Nucleus accumbens (tissue), 56 donors: ENCODE measurements around the gene RAET1G.
"Not testable (repeated sequence)": the region's sequence is repeated elsewhere in the genome, so short reads cannot be mapped to it uniquely, and the experiment has no call there.

Experiments
- DNase-seq, 56 donors: peaks; one replicate each; lab custom pipeline; 2025; lab: John Stamatoyannopoulos, UW

RAET1G gene

GRCh38 chr6:149915970-149916865 is 6.7 kb downstream of the RAET1G start:
- DNase-seq = no peak

DNA sequence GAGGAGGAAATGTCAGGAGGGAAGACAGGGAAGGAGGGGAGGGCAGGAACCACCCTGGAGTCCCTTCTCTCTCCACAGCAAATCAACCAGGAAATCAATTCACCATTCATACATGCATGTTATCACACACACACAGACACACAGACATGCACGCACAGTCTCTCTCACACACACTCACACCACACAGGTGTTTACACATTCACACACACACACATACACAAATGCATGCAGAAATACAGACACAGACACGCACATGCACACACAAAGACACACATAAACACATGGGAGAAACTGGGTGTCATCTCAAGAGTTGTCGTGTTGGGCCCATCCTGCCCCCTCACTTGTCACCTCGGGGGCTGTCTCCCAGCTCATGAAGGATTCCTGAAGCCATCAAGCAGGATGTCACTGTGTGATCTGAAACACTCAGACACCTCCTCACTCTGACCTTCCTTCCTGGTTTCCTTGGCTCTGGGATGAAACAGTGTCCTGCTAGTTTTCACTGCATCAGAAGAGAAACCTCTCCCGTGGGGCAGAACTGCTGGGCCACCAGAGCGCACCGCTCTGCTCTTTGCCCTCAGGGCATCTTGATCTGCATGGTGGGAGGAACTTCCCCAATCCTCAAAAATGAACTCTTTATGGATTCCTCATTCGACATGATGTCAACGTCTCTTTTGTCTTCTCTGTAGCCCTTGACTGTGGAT is 9.2 kb downstream of the RAET1G start:
- no peak for DNase-seq

DNA sequence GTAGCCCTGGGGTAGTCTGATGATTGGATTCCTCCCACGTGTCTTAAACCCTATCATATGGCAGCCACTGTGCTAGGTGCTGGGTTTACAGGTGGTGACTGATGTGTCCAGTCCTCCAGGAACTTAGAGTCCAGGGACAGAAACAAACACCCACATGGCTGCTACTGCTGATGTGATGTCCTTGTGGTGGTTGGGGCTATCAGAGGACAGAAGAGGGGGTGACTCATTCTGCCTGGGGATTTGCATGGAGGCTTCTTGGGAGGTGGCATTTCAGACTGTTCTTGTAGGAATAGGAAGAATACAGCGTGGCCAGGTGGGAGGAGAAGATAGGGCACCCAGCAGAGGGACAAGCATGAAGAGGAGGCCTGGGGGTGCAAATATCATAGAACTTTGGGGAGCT is 9.8 kb downstream of the RAET1G start:
- no peak for DNase-seq

DNA sequence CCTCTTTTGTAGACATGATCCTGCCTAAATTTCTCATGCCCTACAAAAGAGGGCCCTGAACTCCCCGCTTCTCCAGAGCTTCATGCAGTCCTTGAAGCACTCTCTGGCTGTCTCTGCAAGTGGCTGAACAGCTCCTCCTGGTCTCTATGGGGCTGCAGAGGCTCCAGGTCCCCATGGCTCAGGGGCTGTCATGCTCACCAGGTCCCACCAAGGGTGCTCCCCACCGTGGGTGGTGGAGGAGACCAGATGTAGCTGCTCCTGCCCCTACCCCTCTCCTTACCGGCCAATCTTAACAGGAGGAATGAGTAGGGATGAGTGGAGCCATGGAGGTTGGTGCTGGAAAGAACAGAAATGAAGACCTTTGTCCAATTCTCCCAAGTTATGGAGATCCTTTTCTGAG is 10.2 kb downstream of the RAET1G start:
- DNase-seq = not testable (repeated sequence)

DNA sequence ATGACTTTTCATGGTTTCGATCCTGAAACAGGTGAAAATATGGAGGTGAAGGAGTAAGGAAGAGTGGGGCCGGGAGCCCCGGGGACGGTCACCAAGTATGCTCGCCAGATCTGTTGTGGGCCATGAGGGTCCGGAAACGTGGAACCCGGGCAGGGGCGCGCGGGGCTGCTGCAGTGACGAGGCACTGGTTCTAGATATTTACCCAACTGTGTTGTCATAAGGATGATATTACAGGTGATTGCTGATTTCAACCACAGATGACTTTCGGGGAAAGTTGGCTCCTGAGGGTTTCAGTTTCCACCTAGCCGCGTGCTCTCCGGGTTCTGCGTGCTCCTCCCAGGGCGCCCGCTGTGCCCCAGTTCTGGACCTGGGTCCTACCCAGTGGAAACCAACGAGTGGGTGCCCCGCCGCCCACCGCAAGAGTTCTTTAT is 12.2 kb downstream of the RAET1G start:
- no peak for DNase-seq

DNA sequence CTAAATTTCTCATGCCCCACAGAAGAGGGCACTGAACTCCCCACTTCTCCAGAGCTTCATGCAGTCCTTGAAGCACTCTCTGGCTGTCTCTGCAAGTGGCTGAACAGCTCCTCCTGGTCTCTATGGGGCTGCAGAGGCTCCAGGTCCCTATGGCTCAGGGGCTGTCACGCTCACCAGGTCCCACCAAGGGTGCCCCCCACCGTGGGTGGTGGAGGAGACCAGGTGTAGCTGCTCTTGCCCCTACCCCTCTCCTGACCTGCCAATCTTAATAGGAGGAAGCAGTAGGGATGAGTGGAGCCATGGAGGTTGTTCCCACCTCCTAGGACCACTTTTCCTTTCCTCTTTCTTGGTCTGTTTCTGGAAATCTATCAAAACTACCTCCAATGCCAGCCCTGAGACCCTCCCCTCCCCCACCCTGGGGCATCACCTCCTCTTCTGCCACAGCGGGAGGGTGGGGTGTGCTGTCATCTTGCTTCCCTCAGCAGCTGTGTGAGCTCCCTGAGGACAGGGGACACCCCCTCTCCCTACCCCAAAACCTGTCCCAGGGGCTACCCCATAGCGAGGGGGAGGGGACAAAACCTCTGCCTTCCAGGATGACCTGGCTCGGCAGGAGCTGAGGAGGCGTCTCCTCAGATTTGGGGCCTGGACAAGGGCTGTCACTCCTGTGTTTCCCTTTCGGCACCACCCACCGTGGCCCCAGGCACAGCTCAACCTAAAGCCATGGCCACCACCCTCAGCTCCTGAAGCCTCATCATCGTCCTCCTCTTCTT is 13.0 kb downstream of the RAET1G start:
- DNase-seq = no peak

DNA sequence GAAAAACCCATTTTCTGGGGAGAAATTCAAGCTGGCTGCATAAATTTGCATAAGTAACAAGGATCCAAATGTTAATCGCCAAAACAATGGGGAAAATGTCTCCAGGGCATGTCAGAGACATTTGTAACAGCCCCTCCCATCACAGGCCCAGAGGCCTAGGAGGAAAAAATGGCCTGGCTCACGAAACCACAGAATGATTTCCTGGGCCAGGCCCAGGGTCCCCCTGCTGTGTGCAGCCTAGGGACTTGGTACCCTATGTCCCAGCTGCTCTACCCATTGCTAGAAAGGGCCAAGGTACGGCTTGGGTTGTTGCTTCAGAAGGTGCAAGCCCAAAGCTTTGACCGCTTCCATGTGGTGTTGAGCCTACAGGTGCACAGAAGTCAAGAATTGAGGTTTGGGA is 14.4 kb downstream of the RAET1G start:
- not testable (repeated sequence) for DNase-seq

DNA sequence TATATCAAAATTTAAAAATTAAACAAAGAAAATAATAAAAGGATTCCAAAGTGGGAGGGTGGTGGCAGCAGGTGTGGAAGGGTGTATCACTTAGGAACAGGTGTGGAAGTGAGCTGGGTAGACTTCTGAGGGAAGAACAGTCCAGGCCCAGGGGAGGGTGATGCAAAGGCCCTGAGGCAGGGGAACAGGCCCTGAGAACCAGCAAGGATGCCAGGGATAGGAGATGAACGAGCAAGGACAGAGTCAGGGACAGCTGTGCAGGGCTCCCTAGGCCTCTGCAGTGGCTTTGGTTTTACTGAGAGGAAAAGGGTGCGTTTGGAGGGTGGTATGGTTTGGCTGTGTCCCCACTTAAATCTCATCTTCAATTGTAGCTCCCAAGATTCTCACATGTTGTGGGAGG is 15.6 kb downstream of the RAET1G start:
- DNase-seq = no peak

GRCh38 chr6:149906405-149906804 is 16.5 kb downstream of the RAET1G start:
- no peak for DNase-seq

- DNase-seq = no peak
Measured at GRCh38 chr6:149905911-149906371, 17.0 kb downstream of the RAET1G start.

DNA sequence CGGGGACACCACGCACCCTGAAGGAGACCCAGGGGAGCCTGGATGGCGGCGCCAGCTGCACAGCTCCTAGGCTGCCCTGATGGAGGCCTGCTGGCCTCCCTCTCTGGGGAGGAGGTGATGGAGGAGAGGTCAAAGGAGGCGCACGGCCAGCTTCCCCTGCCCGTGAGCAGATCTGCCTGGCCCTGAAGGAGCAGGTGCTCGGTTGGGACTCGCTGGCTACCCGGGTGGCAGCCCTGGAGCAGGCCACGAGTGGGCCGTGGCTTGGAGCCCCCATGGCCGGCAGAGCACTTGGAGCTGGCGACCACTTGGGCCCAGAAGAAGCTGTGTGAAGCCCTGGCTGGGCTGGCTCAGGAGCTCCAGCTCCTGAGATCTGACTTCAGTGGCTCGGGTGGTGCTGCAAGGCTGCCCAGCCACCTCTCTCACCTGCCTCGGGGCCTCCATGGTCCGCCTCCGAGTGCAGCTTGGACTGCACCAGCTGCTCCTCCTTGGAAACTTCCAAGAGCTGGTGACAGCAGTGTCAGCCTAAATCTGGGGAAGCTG is 17.5 kb downstream of the RAET1G start:
- DNase-seq = no peak

GRCh38 chr6:149904661-149905370 is 18.1 kb downstream of the RAET1G start:
- DNase-seq = no peak

DNA sequence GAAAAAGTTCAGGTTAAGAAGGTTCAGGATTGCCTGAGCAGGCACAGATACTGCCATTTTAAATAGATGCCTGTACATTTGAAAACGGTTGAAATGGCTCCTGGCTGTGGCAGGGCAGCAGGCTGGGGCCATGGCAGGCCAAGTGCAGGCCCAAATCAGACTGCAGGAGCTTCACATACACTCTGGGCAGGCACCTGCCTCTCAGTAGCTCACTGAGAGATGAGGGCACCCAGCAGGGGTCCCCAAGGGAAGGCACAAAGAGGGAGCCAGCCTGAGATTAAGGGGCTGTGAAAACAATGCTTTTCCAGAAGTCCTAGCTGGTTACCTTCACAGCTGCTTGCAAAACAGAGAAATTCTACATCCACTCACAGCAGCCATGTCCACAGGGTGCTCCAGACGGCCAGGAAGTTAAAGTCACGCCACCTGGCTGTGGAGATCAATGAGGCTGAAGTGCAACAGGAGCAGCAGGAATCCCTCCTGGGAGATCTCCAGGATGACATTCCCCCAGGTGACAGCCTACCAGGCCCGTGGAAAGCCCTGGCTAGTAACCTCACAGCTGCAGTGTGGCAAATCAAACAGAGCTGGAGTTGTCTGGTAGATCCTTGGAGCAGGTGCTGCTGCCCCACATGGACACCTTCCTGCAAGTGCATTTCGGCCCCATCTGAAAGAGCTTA is 18.8 kb downstream of the RAET1G start:
- DNase-seq = no peak

DNA sequence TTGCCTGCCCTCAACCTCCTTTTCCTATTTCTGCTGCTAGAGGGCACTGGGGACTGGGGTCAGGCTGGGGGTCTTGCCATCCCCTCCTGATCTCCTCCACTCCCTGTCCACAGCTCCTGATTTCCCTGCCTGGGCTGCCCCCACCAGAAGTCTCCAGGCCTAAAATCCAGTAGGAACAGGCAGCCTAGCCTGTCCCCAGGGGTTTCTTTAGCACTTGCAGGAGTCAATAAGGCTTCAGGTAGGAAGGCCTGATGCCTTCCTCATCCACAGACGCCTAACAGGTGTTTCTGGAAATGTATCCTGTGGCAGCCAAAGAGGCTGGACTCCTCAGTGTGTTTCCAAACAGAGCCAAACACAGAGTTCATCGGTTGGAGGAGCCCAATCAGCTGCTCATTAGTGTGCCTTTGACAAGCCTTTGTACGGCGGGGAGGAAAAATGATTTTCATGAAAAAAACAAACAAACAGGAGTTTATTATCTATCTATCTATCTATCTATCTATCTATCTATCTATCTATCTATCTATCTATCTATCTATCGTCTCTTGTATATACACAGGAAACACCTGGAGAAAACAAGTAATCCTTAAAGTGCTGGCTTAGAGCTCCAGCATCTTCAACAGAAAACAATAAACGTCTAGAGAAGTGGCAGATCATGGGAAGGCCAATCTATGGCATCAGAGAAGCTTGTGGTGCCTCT is 21.3 kb downstream of the RAET1G start:
- DNase-seq = no peak

DNA sequence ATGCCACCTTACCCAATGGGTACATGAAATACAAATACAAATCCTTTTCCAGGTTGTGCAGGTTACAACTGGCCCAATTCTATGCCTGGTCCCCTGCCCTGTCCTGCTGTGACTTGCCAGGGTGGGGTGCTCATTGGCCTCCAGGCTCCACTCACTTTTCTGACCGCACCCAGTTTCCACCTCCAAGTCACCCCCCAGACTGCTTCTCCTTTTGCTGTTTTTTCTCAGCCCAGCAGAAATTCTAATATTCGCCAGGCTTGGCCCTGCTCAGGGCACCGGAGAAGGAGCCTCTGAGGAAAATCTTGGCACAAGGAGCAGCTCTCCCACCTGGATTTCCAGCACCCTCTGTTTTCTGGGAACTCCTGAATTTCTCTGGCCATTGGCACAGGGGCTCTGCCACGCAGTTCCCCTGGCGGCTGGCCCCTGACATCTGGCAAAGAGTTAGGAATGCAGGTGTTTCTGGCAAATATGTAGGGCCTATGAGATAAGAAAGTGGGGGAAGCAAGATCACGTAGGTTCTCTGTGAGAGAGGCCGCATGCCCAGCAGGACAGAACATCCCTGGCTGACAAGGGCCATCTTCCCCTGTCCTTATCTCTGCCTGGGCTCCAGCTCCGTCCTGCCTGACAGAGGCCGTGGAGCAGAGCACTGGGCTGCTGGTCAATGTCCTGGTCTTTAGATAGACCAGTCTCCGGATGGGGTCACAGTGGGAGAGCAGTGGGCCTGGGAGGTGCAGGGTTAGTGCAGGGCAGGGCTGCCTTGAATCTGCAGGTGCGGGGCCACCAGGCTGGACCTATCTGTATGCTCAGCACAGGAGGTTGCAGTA is 22.1 kb downstream of the RAET1G start:
- no peak for DNase-seq

- no peak for DNase-seq
Measured at GRCh38 chr6:149899926-149900619, 22.8 kb downstream of the RAET1G start.

DNA sequence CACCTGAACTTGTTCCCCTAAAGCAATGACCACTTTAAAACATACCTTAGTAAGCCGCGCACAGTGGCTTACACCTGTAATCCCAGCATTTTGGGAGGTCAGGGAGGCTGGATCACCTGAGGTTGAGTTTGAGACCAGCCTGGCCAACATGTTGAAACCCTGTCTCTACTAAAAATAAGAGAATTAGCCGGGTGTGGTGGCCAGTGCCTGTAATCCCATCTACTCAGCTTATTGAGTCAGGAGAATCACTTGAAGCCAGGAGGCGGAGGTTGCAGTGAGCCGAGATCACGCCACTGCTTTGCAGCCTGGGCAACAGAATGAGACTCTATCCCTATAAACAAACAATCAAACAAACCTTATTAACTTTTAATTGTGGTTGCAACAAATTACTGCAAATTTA is 23.4 kb downstream of the RAET1G start:
- DNase-seq = no peak
